Large intestine (tissue), 3 donors: Measurements from ENCODE around the gene MYLK4. TPM values are rescaled to one million over a fixed set of nuclear protein-coding genes. Genes with fewer than 3 reads are reported as not detected.

Source experiments
- DNase-seq, 2 donors: peaks; one replicate each; pipeline versions ENCODE4 v3.0.0 to v3.0.0-alpha.2; 2013
- H3K27ac ChIP-seq: one replicate; pipeline ENCODE4 v1.5.1; 2013; ENCODE audit warnings: low read length
- H3K27me3 ChIP-seq: 2 replicates; pipeline ENCODE4 v1.6.1; 2013; ENCODE audit warnings: low read length; ENCODE audit not compliant: control insufficient read depth, insufficient read depth
- H3K36me3 ChIP-seq: 2 replicates; pipeline ENCODE4 v1.6.1; 2013; ENCODE audit warnings: low read length; ENCODE audit not compliant: control insufficient read depth, insufficient read depth
- H3K4me1 ChIP-seq: one replicate; pipeline ENCODE4 v1.6.1; 2013; ENCODE audit warnings: low read length; ENCODE audit not compliant: control insufficient read depth, insufficient read depth
- H3K4me3 ChIP-seq: one replicate; pipeline ENCODE4 v1.5.1; 2013; ENCODE audit warnings: low read length
- H3K9me3 ChIP-seq: one replicate; pipeline ENCODE4 v1.6.1; 2013; ENCODE audit warnings: mild to moderate bottlenecking, low read depth, low read length, moderate library complexity; ENCODE audit not compliant: control insufficient read depth
- WGBS: methylation state at CpG from one replicate; pipeline ENCODE4 v1.1.5; 2013; ENCODE audit warnings: low lambda C conversion rate; ENCODE audit not compliant: insufficient coverage; 5-methylcytosine and 5-hydroxymethylcytosine counted together
- polyA plus RNA-seq: library from polyadenylated mRNA; unstranded; fragments of 120-200 nt; gene quantifications from one replicate; pipeline ENCODE4 v1.2.1, GENCODE V29; 2013

The MYLK4 gene
- polyA plus RNA-seq, 1 donor = 0.48 TPM

- no peaks in the 10 kb centered on the region for H3K27me3 ChIP-seq
- no peaks in the 10 kb centered on the region for H3K4me1 ChIP-seq
- no peaks in the 10 kb centered on the region for H3K9me3 ChIP-seq
- no peaks in the 10 kb centered on the region for H3K36me3 ChIP-seq
- no peak for DNase-seq
- no peak overlapping the region for H3K4me3 ChIP-seq
- H3K27ac ChIP-seq = no peak overlapping the region
- 100% methylated on average over 1 of the region's 3 CpGs for WGBS
Observed at GRCh38 chr6:2755456-2755855, 4.7 kb upstream of the MYLK4 start.

- Histone ChIP-seq H3K4me1 (no peaks in the 10 kb centered on the region), H3K4me3 (no peak overlapping the region), H3K27ac (no peak overlapping the region), H3K27me3 (no peaks in the 10 kb centered on the region), H3K9me3 (no peaks in the 10 kb centered on the region), H3K36me3 (no peaks in the 10 kb centered on the region)
- DNase-seq = no peak
- WGBS = 94% methylated on average over 1 of the region's 1 CpG
Observed at GRCh38 chr6:2754911-2755310, 4.2 kb upstream of the MYLK4 start.

GRCh38 chr6:2754393-2754792 lies 3.7 kb upstream of the MYLK4 start:
- Histone ChIP-seq H3K27me3 (no peaks in the 10 kb centered on the region), H3K4me1 (no peaks in the 10 kb centered on the region), H3K4me3 (no peak overlapping the region), H3K9me3 (no peaks in the 10 kb centered on the region), H3K27ac (no peak overlapping the region), H3K36me3 (no peaks in the 10 kb centered on the region)
- WGBS = 80% methylated on average over 1 of the region's 3 CpGs
- DNase-seq = no peak

GRCh38 chr6:2753743-2754142 lies 3.0 kb upstream of the MYLK4 start:
- Histone ChIP-seq H3K36me3 (no peaks in the 10 kb centered on the region), H3K9me3 (no peaks in the 10 kb centered on the region), H3K4me3 (no peak overlapping the region), H3K27me3 (no peaks in the 10 kb centered on the region), H3K4me1 (no peaks in the 10 kb centered on the region), H3K27ac (no peak overlapping the region)
- no peak for DNase-seq

- Histone ChIP-seq H3K9me3 (no peaks in the 10 kb centered on the region), H3K36me3 (no peaks in the 10 kb centered on the region), H3K27me3 (no peaks in the 10 kb centered on the region), H3K4me1 (no peaks in the 10 kb centered on the region), H3K27ac (no peak overlapping the region), H3K4me3 (no peak overlapping the region)
- no peak for DNase-seq
- WGBS = 100% methylated on average over 2 of the region's 7 CpGs
Observed at GRCh38 chr6:2753110-2753489, 2.4 kb upstream of the MYLK4 start.

GRCh38 chr6:2752477-2753109 lies 1.9 kb upstream of the MYLK4 start:
- no peak for DNase-seq
- Histone ChIP-seq H3K36me3 (no peaks in the 10 kb centered on the region), H3K27me3 (no peaks in the 10 kb centered on the region), H3K9me3 (no peaks in the 10 kb centered on the region), H3K4me1 (no peaks in the 10 kb centered on the region), H3K4me3 (no peak overlapping the region), H3K27ac (no peak overlapping the region)
- no CpG with 5 or more reads among the region's 5 CpGs for WGBS

- no peak overlapping the region for H3K4me3 ChIP-seq
- no peaks in the 10 kb centered on the region for H3K36me3 ChIP-seq
- no peak overlapping the region for H3K27ac ChIP-seq
- no peaks in the 10 kb centered on the region for H3K4me1 ChIP-seq
- no peak for DNase-seq
- no peaks in the 10 kb centered on the region for H3K27me3 ChIP-seq
- WGBS = no CpG with 5 or more reads among the region's 3 CpGs
- no peaks in the 10 kb centered on the region for H3K9me3 ChIP-seq
Observed at GRCh38 chr6:2751871-2752270, 1.1 kb upstream of the MYLK4 start.

- DNase-seq = peak; percentile 28 to 42
- H3K27me3 ChIP-seq = no peaks in the 10 kb centered on the region
- H3K4me1 ChIP-seq = no peaks in the 10 kb centered on the region
- 0% methylated on average over 2 of the region's 11 CpGs for WGBS
- H3K36me3 ChIP-seq = no peaks in the 10 kb centered on the region
- H3K27ac ChIP-seq = no peak overlapping the region
- no peak overlapping the region for H3K4me3 ChIP-seq
- H3K9me3 ChIP-seq = no peaks in the 10 kb centered on the region
Observed at GRCh38 chr6:2749969-2750600, 637 bp downstream of the MYLK4 start.

GRCh38 chr6:2748183-2748582 lies 2.5 kb downstream of the MYLK4 start:
- Histone ChIP-seq H3K4me3 (no peak overlapping the region), H3K4me1 (peaks cover 3% of the 10 kb centered on the region), H3K36me3 (no peaks in the 10 kb centered on the region), H3K9me3 (no peaks in the 10 kb centered on the region), H3K27ac (no peak overlapping the region), H3K27me3 (no peaks in the 10 kb centered on the region)
- DNase-seq = no peak
- 60% methylated on average over 1 of the region's 8 CpGs for WGBS

GRCh38 chr6:2746557-2747061 lies 4.1 kb downstream of the MYLK4 start:
- Histone ChIP-seq H3K4me1 (peaks cover 3% of the 10 kb centered on the region), H3K27me3 (no peaks in the 10 kb centered on the region), H3K36me3 (no peaks in the 10 kb centered on the region), H3K9me3 (no peaks in the 10 kb centered on the region), H3K27ac (no peak overlapping the region), H3K4me3 (no peak overlapping the region)
- DNase-seq = no peak
- WGBS = no CpG with 5 or more reads among the region's 7 CpGs

- no peaks in the 10 kb centered on the region for H3K36me3 ChIP-seq
- no peaks in the 10 kb centered on the region for H3K9me3 ChIP-seq
- no peak for DNase-seq
- H3K27me3 ChIP-seq = no peaks in the 10 kb centered on the region
- peaks cover 3% of the 10 kb centered on the region for H3K4me1 ChIP-seq
- no peak overlapping the region for H3K4me3 ChIP-seq
- 90% methylated on average over 2 of the region's 4 CpGs for WGBS
- no peak overlapping the region for H3K27ac ChIP-seq
Observed at GRCh38 chr6:2745246-2745645, 5.5 kb downstream of the MYLK4 start.
